ENCODE measurements around the gene CPNE4. TPM values are rescaled to one million over a fixed set of nuclear protein-coding genes. Genes with fewer than 3 reads are reported as not detected.
A peak's percentile ranks its signal among the peaks of the same experiment; 100 is the strongest.

CPNE4 gene
- total and polyA plus RNA-seq, 10 donors: 0.03 to 3.1 (median 0.91) TPM; not detected in 2

DNA sequence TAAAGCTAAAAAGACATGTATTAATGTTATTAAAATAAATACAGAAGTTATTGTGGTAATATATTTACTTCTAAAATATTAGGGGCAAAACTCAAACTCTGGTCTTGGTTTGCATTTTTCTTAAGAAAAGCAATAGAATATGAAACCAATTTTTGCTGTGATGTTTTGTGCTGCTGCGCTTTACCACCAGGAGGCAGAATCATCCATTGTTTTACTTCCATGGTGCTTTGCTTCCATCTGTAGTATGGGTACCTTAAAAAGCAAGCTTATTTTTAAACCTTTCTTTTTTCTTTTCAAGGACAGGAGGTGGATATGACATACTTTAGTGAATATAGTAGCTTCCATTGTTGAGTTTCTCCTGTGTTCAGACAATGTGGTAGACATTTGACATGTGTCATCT is 485.5 kb downstream of the CPNE4 start:
- WGBS, 5 donors: 85 to 94% (median 91%) methylated on average over 1 of the region's 1 CpG
- TF ChIP-seq, protein P1, sequence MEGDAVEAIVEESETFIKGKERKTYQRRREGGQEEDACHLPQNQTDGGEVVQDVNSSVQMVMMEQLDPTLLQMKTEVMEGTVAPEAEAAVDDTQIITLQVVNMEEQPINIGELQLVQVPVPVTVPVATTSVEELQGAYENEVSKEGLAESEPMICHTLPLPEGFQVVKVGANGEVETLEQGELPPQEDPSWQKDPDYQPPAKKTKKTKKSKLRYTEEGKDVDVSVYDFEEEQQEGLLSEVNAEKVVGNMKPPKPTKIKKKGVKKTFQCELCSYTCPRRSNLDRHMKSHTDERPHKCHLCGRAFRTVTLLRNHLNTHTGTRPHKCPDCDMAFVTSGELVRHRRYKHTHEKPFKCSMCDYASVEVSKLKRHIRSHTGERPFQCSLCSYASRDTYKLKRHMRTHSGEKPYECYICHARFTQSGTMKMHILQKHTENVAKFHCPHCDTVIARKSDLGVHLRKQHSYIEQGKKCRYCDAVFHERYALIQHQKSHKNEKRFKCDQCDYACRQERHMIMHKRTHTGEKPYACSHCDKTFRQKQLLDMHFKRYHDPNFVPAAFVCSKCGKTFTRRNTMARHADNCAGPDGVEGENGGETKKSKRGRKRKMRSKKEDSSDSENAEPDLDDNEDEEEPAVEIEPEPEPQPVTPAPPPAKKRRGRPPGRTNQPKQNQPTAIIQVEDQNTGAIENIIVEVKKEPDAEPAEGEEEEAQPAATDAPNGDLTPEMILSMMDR (IDR thresholded peaks at IDR 0.05 in 8 of 11, conservative IDR thresholded peaks at IDR 0.05 in 3 of 11): peak in 4 of 11 experiments; percentile 8 to 39 (median 30)
- TF ChIP-seq POLR2A (IDR thresholded peaks at IDR 0.05) (no peak), POLR2AphosphoS5 (IDR thresholded peaks at IDR 0.05) (no peak)
- Histone ChIP-seq H3K36me3 (no peaks in the 10 kb centered on the region), H3K4me1 (no peaks in the 10 kb centered on the region), H3K4me3 (no peak overlapping the region), H3K27ac (no peak overlapping the region), H3K9me3 (no peaks in the 10 kb centered on the region), H3K27me3 (replicated peaks in 1 of 7) (peaks cover 0 to 6% (median 0%) of the 10 kb centered on the region in 7 donors)
- no peak for DNase-seq
- intact Hi-C loops (cut with DNase I; ENCODE audit: low total_unique reads): no loop called here

DNA sequence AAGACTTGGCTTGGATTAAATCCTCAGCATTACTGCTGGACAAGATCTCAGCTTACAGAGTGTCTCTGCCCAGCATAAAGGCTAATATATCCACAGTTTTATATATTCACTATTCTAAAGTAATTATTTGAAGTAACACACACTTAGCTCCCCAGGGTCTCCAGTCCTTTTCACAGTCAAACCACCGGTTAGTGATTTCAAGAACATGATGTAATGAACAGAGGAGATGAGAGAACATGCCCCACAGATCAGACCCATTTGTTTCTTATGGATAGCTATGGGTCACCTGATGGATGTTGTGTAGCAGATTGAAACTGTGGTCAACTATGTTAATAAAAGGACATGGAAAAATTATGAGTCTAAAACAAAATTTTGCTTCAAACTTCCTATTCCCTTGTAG is 487.2 kb downstream of the CPNE4 start:
- Histone ChIP-seq H3K27ac (no peak overlapping the region), H3K36me3 (no peaks in the 10 kb centered on the region), H3K4me1 (no peaks in the 10 kb centered on the region), H3K9me3 (no peaks in the 10 kb centered on the region), H3K27me3 (replicated peaks in 1 of 7) (peaks cover 0 to 6% (median 0%) of the 10 kb centered on the region in 7 donors), H3K4me3 (no peak overlapping the region)
- DNase-seq: no peak
- 70 to 89% (median 88%) methylated on average over 1 of the region's 1 CpG for WGBS, 5 donors
- TF ChIP-seq POLR2AphosphoS5 (IDR thresholded peaks at IDR 0.05) (no peak), POLR2A (IDR thresholded peaks at IDR 0.05) (no peak)
- TF ChIP-seq, protein P1 (IDR thresholded peaks at IDR 0.05 in 8 of 11, conservative IDR thresholded peaks at IDR 0.05 in 3 of 11): no peak
- intact Hi-C loops (cut with DNase I; ENCODE audit: low total_unique reads): no loop called here

DNA sequence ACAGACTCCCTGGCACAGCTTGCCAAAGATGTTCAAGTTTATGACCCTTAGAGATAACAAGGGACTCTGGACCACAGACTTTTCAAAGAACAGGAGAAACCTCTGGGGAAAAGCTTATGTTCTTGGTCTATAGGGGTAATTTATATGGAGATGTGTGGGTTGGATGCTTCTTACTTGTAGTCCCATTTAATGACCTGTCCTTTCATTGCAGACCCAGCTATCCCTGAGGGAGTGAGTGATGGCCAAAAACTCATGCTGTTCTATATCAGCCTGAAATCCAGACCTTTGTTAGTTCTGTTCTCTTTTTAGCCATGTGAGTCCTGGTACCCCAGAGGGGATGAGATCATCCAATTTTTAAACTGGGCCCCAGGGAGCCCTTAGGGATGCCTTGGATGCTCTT is 488.4 kb downstream of the CPNE4 start:
- Histone ChIP-seq H3K4me1 (no peaks in the 10 kb centered on the region), H3K4me3 (no peak overlapping the region), H3K27me3 (replicated peaks in 1 of 7) (peaks cover 0 to 6% (median 0%) of the 10 kb centered on the region in 7 donors), H3K9me3 (no peaks in the 10 kb centered on the region), H3K36me3 (no peaks in the 10 kb centered on the region), H3K27ac (no peak overlapping the region)
- no peak for DNase-seq
- intact Hi-C loops (cut with DNase I; ENCODE audit: low total_unique reads): no loop called here
- TF ChIP-seq POLR2A (IDR thresholded peaks at IDR 0.05): no peak
- no peak for TF ChIP-seq POLR2AphosphoS5 (IDR thresholded peaks at IDR 0.05)

DNA sequence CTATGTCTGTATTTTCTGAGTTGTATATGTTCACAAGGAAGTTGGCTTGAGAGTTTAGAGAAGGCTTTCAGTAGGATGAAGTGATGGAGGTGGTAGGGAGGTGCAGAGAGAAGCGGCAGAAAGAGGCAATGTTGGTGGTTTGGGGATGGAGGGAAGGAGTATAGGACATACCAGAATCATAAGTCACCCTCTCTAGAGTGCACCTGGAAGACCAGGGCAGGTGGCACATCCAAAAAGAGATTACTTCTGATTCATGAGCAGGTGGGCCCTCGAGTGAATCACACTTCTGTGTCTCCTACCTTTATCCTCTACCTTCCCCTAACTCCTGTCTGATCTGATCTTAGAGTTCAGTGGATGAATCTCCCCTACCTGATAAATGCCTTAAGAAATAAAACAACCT is 490.3 kb downstream of the CPNE4 start:
- 61 to 93% (median 84%) methylated on average over 2 of the region's 2 CpGs for WGBS, 5 donors

DNA sequence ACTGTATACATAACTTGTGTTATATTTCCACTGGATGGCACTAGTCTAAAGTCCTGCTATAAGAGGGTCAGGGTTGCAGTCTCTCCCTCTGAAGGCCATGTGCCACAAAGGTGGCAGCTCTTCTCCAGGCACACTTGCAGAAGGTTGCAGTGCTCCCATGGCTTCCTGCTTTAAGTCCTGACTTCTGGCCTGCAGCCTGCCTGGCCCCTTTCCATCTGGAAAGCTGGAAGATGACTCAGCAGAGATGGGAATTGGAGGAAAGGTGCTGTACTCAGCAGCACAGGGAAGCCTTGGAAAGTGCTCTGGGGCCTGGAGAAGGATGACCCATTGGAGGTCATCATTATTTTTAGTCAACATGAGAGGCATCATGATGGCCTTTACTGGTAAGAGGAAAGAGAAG is 491.1 kb downstream of the CPNE4 start:
- peaks cover 0 to 1% (median 0%) of the 10 kb centered on the region in 8 donors for H3K9me3 ChIP-seq
- no peak overlapping the region for H3K4me3 ChIP-seq
- peak overlapping the region in 3 of 8 donors; percentile 38 to 61 (median 44) for H3K27ac ChIP-seq
- no peaks in the 10 kb centered on the region for H3K4me1 ChIP-seq
- H3K36me3 ChIP-seq: no peaks in the 10 kb centered on the region
- peaks cover 0 to 6% (median 0%) of the 10 kb centered on the region in 7 donors for H3K27me3 ChIP-seq (replicated peaks in 1 of 7)
- TF ChIP-seq, protein P1 (IDR thresholded peaks at IDR 0.05 in 8 of 11, conservative IDR thresholded peaks at IDR 0.05 in 3 of 11): peak in 4 of 11 experiments; percentile 6 to 29 (median 14)
- peak in 2 of 3 donors; percentile 80 to 85 for TF ChIP-seq POLR2AphosphoS5 (IDR thresholded peaks at IDR 0.05)
- no peak for TF ChIP-seq POLR2A (IDR thresholded peaks at IDR 0.05)
- intact Hi-C loops (cut with DNase I; ENCODE audit: low total_unique reads): no loop called here
- DNase-seq: peak; percentile 82

More for the DNA sequence above, 490.3 kb downstream of the CPNE4 start:
- no peak overlapping the region for H3K4me3 ChIP-seq
- H3K27ac ChIP-seq: peak overlapping the region in 5 of 8 donors; percentile 38 to 61 (median 47)
- no peak for DNase-seq
- no peak for TF ChIP-seq POLR2A (IDR thresholded peaks at IDR 0.05)
- intact Hi-C loops (cut with DNase I; ENCODE audit: low total_unique reads): no loop called here
- H3K4me1 ChIP-seq: no peaks in the 10 kb centered on the region
- no peaks in the 10 kb centered on the region for H3K36me3 ChIP-seq
- H3K27me3 ChIP-seq (replicated peaks in 1 of 7): peaks cover 0 to 6% (median 0%) of the 10 kb centered on the region in 7 donors
- no peaks in the 10 kb centered on the region for H3K9me3 ChIP-seq
